IPS-18a (cell line): ENCODE data around the gene RTL1.

ENCODE experiments used
- H3K27ac ChIP-seq: one replicate; pipeline ENCODE4 v1.5.1; 2013; ENCODE audit warnings: low read length
- H3K27me3 ChIP-seq: one replicate; pipeline ENCODE4 v1.6.1; 2013; ENCODE audit warnings: mild to moderate bottlenecking, low read length; ENCODE audit not compliant: control insufficient read depth, insufficient read depth
- H3K36me3 ChIP-seq: one replicate; pipeline ENCODE4 v1.6.1; 2013; ENCODE audit warnings: low read depth, low read length; ENCODE audit not compliant: control insufficient read depth
- H3K4me1 ChIP-seq: one replicate; pipeline ENCODE4 v1.6.1; 2013; ENCODE audit warnings: low read depth, low read length; ENCODE audit not compliant: control insufficient read depth
- H3K4me3 ChIP-seq: one replicate; pipeline ENCODE4 v1.5.1; 2013; ENCODE audit warnings: low read length
- H3K9ac ChIP-seq: one replicate; pipeline ENCODE4 v1.6.1; 2013; ENCODE audit warnings: mild to moderate bottlenecking, low read length, moderate library complexity
- H3K9me3 ChIP-seq: one replicate; pipeline ENCODE4 v1.6.1; 2013; ENCODE audit warnings: low read depth, low read length; ENCODE audit not compliant: control insufficient read depth

The RTL1 gene

DNA sequence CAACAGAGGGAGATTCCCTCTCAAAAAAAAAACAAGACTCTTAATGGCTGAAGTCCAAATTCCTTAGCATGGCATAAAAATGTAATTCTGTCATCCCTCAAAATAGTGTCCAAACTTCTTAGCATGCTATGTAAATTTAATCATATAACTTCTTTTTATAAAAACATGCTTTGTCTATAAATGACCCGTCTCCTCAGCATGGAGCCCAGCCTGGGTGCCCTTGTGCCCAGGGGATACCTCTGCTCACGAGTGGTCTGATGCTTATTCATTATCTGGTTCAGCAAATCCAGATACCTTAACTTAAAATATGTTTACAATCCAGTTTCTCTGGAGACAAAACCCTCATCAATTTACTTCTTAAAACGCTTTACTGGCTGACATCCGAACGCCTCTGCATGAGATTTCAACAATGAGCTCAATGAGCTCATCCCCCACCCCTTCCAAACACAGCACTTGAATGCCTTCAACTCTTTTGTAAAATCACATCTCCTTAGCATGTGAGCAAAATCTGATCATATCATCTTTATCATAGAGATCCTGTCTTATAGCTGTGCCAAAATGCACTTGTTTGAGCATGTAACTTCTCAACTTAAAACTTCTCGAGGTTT lies 15.7 kb downstream of the RTL1 start:
- Histone ChIP-seq H3K4me3 (no peak overlapping the region), H3K36me3 (no peaks in the 10 kb centered on the region), H3K4me1 (peaks cover 6% of the 10 kb centered on the region), H3K9ac (no peak overlapping the region), H3K27ac (no peak overlapping the region), H3K27me3 (no peaks in the 10 kb centered on the region), H3K9me3 (no peaks in the 10 kb centered on the region)

DNA sequence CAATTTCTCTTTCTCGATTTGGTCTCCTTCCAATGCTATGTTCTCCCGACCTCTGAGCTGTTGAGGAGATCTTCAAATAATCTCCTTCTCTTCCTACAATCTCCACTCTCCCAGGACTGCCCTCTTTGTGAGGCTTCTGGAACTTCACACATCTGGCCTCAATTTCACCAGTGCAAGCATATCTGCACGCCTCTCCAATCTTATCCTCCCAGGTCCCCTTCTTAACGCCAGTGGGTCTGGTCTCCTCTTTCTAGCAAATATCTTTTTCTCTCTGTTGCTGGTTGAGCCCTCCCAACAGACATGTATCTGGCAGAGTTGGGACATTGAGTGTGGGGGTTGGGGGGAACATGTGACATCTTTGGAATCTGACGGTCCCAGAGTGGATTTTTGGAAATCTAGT lies 17.9 kb downstream of the RTL1 start:
- Histone ChIP-seq H3K36me3 (no peaks in the 10 kb centered on the region), H3K4me3 (no peak overlapping the region)

DNA sequence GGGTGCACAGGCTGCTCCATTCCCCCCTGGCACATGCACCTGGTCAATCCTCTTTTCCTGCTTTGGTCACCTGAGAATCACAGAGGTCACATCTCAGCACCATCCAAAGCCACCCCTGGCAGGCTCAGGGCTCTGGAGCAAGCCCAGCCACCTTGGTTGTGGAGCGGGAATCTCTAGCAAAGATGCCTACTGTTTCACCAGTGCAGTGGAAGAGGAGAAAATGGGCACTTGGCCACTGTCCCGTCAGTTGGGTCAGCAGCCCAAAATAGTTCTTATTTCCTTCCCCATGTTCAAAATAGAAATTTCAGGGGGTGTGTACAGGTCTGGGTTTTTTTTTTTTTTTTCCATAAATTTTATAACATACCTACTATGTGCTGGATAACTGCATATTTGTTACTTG lies 18.3 kb downstream of the RTL1 start:
- H3K9me3 ChIP-seq: no peaks in the 10 kb centered on the region
- H3K4me3 ChIP-seq: no peak overlapping the region
- H3K27ac ChIP-seq: no peak overlapping the region
- peaks cover 6% of the 10 kb centered on the region for H3K4me1 ChIP-seq
- no peaks in the 10 kb centered on the region for H3K27me3 ChIP-seq
- H3K36me3 ChIP-seq: no peaks in the 10 kb centered on the region
- no peak overlapping the region for H3K9ac ChIP-seq

More for the DNA sequence above, 17.9 kb downstream of the RTL1 start:
- Histone ChIP-seq H3K4me1 (peaks cover 6% of the 10 kb centered on the region), H3K27me3 (no peaks in the 10 kb centered on the region), H3K9me3 (no peaks in the 10 kb centered on the region), H3K27ac (no peak overlapping the region), H3K9ac (no peak overlapping the region)

DNA sequence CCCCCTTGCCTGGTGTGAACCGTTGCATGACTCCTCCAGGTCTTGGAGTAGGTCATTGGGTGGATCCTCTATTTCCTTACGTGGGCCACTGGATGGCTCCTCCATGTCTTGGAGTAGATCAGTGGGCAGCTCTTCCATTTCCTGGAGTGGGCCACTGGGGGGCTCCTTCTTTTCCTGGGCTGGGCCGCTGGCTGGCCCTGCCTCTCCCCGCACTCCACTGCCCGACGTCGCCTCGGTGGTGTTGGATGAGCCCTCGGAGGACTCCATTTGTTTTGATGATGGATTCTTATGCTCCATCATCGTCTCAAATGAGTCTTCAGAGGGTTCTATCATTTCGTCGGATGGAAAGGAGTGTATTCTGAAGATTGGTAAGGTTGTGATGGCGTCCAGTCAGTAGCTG lies 19.1 kb downstream of the RTL1 start:
- Histone ChIP-seq H3K9ac (no peak overlapping the region), H3K27ac (no peak overlapping the region), H3K4me1 (peaks cover 6% of the 10 kb centered on the region), H3K27me3 (no peaks in the 10 kb centered on the region), H3K9me3 (no peaks in the 10 kb centered on the region), H3K4me3 (no peak overlapping the region), H3K36me3 (no peaks in the 10 kb centered on the region)

DNA sequence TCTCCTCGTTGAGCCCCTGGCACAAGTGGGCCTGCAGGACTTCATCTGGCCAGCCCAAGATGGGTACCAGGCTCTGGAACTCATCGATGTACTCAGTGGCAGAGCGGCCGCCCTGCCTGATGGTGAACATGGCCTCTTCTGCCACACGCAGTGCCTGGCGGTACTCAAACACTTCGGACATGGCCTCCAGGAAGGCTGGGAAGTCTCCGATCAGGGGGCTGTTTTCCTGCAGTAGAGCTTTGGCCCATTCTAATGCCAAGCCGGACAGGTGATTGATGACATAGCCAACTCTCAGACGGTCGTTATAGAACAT lies 19.8 kb downstream of the RTL1 start:
- Histone ChIP-seq H3K9me3 (no peaks in the 10 kb centered on the region), H3K4me3 (no peak overlapping the region), H3K27me3 (no peaks in the 10 kb centered on the region), H3K4me1 (peaks cover 6% of the 10 kb centered on the region), H3K9ac (no peak overlapping the region), H3K36me3 (no peaks in the 10 kb centered on the region), H3K27ac (no peak overlapping the region)

DNA sequence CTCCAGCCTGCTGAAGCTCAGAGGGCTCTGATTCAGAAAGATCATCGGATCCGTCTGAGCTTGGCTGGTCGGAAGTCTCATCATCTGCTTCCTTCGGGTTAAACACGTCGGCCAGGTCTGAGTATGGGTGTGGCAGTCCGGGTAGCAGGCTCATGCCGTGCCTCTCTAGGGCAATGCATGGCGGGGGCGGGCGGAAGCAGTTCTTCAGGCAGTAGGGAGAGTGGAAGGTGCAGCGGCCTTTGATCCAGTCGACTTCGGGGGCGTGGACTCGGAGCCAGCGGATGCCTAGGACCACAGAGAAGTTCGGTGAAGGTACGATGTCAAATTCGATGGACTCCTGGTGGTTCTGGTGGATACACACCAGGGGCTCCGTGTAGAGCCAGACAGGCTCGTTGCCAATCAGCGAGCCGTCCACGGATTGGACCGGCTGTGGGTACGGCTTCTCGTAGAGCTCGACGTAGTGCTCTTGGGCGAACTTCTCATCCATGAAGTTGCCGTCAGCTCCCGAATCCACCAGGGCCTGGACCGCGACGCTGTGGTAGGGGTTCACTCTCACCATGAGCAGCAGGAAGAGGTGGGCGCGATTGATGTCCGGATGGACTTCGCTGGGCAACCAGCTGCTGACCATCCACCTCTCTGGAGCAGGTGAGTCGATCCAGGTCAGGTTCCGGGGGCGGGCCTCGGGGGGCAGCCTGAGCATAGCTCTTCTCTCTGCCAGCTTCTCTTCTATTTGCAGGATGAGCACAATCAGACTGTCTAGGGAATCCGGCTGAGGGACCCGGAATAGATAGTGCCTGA lies 20.3 kb downstream of the RTL1 start:
- H3K27ac ChIP-seq: no peak overlapping the region
- no peak overlapping the region for H3K4me3 ChIP-seq
- no peaks in the 10 kb centered on the region for H3K36me3 ChIP-seq
- H3K27me3 ChIP-seq: no peaks in the 10 kb centered on the region
- no peak overlapping the region for H3K9ac ChIP-seq
- H3K9me3 ChIP-seq: no peaks in the 10 kb centered on the region
- H3K4me1 ChIP-seq: peaks cover 5% of the 10 kb centered on the region

DNA sequence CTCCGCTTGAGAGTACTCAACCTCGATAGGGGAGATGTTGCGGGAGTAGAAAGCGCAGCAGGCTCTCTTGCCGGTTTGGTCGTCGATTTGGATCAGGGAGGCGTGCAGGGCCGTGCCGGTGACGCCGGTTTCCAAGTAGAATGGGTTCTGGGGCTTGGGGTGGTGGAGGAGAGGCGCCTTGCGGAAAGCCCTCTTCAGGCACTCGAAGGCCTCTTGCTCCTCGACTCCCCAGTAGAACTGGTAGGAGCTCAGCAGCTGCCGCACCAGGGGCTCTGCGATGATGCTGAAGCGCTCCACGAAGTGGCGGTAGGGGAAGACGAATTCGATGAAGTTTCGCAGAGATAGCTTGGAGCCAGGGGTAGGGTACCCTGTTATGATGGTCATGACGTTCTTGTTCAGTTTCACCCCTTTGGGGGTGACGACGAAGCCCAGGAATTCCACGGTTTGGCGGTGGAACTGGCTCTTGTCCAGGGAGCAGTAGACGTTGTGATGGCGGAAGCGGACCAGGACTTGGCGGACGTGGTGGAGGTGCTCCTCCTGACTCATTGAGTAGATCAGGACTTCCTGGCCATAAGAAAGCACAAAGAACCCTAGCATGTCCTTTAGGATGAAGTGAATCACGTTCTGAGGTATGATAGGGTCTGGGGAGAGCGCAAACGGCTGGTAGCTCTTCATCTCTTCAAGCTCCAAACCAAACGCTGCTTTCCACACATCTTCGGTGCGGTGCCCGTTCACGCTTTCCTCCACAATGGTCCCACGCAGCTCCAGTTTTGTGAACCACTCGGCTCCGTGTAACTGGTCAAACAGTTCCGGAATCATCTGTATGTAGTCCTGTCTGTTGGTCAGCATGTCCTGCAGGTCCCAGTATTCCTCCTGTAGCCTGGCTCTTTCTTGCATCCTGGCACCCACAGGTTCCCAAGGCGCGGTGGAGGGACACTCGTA lies 21.2 kb downstream of the RTL1 start:
- H3K9ac ChIP-seq: no peak overlapping the region
- H3K27me3 ChIP-seq: no peaks in the 10 kb centered on the region
- H3K4me1 ChIP-seq: no peaks in the 10 kb centered on the region
- no peak overlapping the region for H3K4me3 ChIP-seq
- H3K9me3 ChIP-seq: no peaks in the 10 kb centered on the region
- no peaks in the 10 kb centered on the region for H3K36me3 ChIP-seq
- no peak overlapping the region for H3K27ac ChIP-seq

DNA sequence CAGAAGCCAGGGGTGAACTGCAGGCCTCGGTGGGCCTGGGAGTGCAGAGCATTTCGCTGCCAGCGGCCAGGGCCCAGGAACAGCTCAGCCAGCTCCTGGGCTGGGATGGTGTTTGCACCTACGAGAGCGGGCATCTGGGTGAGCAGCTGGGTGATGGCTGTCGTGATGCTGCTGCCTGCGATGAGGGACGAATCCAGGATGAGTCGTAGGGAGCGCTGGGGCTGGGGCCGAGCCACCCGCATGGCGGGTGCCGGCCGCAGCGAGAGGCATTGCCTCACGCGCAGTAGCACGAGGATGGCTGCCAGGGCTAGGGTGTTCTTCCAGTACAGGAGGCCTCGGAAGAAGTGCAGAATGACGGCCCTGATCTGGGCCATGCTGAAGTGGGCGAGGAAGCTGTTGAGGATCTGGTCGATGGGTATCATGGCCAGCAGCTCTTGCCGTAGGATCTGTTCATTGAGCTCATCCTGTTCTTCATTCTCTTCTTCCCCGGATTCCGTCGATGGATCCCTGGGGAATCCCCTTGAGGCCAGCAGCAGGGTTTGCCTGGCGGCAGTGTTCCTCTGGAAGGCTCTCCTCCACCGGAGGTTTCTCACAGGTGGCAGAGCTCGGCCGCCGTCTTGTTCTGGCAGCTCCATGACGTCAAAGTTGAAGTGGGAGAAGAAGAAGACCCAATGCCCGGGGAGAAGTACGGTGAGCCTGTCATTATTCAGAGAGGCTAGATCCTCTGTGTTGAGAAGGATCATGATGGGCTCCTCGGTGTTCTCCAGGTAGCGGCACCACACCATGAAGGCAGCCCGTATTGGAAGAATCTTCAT lies 22.1 kb downstream of the RTL1 start:
- Histone ChIP-seq H3K27ac (no peak overlapping the region), H3K4me1 (no peaks in the 10 kb centered on the region), H3K9me3 (no peaks in the 10 kb centered on the region), H3K9ac (no peak overlapping the region), H3K4me3 (no peak overlapping the region), H3K27me3 (no peaks in the 10 kb centered on the region), H3K36me3 (no peaks in the 10 kb centered on the region)

DNA sequence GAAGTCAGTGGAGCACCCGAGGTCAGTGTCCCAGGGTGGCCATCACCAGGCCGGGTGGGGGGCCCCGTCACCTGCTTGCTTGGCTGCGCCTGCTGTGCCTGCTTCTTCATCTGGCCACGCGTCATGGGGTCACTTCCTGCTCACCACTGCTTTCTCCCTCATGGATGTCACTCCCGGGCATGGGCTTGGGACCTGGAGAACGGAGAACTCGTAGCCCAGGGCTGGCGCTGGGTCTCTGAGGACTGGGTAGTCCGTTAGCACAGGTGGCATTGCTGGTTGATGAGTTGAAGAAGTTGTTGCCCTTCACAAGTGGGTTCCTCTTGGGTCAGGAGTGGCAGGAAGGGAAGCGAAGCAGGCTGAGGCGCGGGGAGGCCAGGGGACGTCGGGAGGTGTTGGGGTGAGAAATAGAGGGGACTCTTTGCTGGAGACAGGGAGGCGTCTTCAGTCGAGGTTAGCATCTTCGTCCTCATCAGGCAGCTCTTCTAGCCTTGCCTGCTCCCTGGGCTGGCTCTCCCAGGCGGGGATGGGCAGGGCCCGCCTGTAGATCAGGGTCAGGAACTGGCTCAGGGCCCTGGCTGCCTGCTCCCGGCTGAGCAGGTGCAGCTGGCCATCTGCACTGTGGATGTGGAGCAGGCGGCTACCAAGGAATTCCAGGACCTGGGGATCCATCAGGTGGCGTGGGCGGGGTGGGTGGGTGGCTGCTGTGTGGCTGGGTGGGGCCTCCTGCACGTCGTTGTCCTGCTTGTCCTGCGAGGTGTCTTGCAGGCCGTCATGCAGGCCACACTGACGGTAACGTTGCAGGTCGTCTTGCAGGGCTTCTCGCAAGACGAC lies 23.0 kb downstream of the RTL1 start:
- no peak overlapping the region for H3K27ac ChIP-seq
- no peaks in the 10 kb centered on the region for H3K36me3 ChIP-seq

DNA sequence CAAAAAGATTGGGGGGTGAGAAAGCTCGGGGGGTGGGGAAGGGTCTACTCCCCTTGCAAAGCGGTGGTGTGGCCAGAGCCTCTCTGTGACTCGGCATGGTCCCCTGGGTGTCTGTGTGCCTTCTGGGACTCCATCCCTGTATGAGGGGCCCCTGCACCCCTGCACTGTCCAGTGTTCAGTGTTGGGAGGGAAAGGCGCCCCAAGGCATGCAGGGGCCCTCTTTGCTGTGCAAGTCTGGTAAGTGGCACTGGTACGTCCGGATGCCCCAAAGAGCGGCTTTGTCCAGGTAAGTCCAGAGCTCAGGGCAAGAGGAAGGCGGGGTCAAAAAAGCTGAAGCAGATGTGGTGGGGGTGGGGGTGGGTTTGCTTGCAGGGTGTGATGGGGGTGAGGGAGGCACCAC lies 23.7 kb downstream of the RTL1 start:
- Histone ChIP-seq H3K27ac (no peak overlapping the region), H3K4me3 (no peak overlapping the region), H3K9ac (no peak overlapping the region), H3K27me3 (no peaks in the 10 kb centered on the region), H3K36me3 (no peaks in the 10 kb centered on the region), H3K4me1 (no peaks in the 10 kb centered on the region), H3K9me3 (no peaks in the 10 kb centered on the region)

More for the DNA sequence above, 23.0 kb downstream of the RTL1 start:
- Histone ChIP-seq H3K4me1 (no peaks in the 10 kb centered on the region), H3K4me3 (no peak overlapping the region), H3K9ac (no peak overlapping the region), H3K27me3 (no peaks in the 10 kb centered on the region), H3K9me3 (no peaks in the 10 kb centered on the region)
